Chondrocyte (in vitro differentiated cells): ENCODE measurements around the gene RBFA. TPM values are rescaled to one million over a fixed set of nuclear protein-coding genes. Genes with fewer than 3 reads are reported as not detected.

Source experiments
- DNase-seq: peaks from one replicate; pipeline ENCODE4 v3.0.0; 2021; ENCODE audit warnings: mixed read lengths, low spot score
- H3K27ac Mint-ChIP-seq: one replicate; pipeline ENCODE4 v1.8.0; 2021; ENCODE audit warnings: mild to moderate bottlenecking, moderate library complexity, mixed read lengths; ENCODE audit not compliant: unreplicated experiment
- H3K27me3 Mint-ChIP-seq: 2 replicates; pipeline ENCODE4 v1.8.0; 2021; ENCODE audit warnings: low read depth, mixed read lengths
- H3K36me3 Mint-ChIP-seq: 2 replicates; pipeline ENCODE4 v1.8.0; 2021; ENCODE audit warnings: low read depth, mixed read lengths
- H3K4me1 Mint-ChIP-seq: 2 replicates; pipeline ENCODE4 v1.8.0; 2021; ENCODE audit warnings: low read depth, mild to moderate bottlenecking, mixed read lengths
- H3K4me3 Mint-ChIP-seq: one replicate; pipeline ENCODE4 v1.8.0; 2021; ENCODE audit warnings: mild to moderate bottlenecking, moderate library complexity, mixed read lengths; ENCODE audit not compliant: unreplicated experiment
- H3K9me3 Mint-ChIP-seq: 2 replicates; pipeline ENCODE4 v1.8.0; 2021; ENCODE audit warnings: low read depth, mixed read lengths
- total RNA-seq: library from RNA; stranded (reverse); gene quantifications from 3 replicates; pipeline ENCODE4 v1.2.1, GENCODE V29; 2021
- TF ChIP-seq, protein P1 (sequence below): fragments of 200-600 bp; sonication (generic); IDR thresholded peaks from 2 replicates; pipeline ENCODE4 v1.5.0; 2021; ENCODE audit warnings: antibody characterized with exemption, mild to moderate bottlenecking, moderate library complexity

Gene RBFA
- total RNA-seq, 1 donor from 2014 or later, result 26.8 TPM

DNA sequence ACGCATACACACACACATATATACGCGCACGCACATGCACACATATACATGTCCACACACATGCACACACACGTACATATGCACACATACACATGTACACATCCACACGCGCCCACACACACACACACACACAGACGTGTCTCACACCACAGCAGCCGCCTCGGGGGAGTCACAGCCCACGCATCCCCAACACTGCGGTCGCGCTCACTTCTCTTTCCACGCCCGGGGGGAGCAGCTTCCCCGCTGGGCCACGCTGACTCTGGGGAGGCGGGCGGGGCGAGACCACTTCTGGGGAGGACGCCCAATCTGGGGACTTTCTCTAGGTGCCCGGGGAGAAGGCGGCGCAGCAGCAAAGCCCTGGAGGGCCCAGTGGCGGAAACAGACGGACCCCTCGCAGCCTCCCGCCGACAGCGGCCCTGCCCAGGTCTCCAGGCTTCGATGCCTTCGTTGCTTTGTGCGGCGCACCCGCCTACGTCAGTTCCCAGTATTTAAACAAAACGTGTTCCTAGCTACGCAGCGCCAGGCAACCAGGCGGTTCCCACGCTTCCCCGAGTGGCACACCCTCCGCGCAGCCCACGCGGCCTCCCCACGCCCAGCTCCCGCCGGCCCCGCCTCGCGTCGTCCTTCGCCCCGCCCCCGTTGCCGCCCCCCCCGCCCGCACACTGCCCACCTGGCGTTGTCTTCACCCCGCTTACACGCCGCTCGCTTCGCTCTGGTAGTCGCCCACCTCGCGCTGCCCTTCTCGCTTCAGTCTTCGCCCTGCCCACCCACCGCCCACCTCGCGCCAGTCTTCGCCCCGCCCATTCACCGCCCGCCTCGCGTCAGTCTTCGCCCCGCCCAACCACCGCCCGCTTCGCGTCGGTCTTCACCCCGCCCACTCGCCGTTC, 810 bp upstream of the RBFA start:
- Mint-ChIP-seq H3K27me3 (no peaks in the 10 kb centered on the region), H3K36me3 (peaks cover 4% of the 10 kb centered on the region), H3K4me3 (peak overlapping the region; percentile 97), H3K4me1 (peaks cover 28% of the 10 kb centered on the region), H3K27ac (peak overlapping the region; percentile 97), H3K9me3 (no peaks in the 10 kb centered on the region)
- TF ChIP-seq, protein P1, sequence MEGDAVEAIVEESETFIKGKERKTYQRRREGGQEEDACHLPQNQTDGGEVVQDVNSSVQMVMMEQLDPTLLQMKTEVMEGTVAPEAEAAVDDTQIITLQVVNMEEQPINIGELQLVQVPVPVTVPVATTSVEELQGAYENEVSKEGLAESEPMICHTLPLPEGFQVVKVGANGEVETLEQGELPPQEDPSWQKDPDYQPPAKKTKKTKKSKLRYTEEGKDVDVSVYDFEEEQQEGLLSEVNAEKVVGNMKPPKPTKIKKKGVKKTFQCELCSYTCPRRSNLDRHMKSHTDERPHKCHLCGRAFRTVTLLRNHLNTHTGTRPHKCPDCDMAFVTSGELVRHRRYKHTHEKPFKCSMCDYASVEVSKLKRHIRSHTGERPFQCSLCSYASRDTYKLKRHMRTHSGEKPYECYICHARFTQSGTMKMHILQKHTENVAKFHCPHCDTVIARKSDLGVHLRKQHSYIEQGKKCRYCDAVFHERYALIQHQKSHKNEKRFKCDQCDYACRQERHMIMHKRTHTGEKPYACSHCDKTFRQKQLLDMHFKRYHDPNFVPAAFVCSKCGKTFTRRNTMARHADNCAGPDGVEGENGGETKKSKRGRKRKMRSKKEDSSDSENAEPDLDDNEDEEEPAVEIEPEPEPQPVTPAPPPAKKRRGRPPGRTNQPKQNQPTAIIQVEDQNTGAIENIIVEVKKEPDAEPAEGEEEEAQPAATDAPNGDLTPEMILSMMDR, result no peak
- peak; percentile 100 for DNase-seq

GRCh38 chr18:80034852-80035406, 695 bp downstream of the RBFA start:
- TF ChIP-seq, protein P1, result no peak
- no peaks in the 10 kb centered on the region for H3K27me3 Mint-ChIP-seq

DNA sequence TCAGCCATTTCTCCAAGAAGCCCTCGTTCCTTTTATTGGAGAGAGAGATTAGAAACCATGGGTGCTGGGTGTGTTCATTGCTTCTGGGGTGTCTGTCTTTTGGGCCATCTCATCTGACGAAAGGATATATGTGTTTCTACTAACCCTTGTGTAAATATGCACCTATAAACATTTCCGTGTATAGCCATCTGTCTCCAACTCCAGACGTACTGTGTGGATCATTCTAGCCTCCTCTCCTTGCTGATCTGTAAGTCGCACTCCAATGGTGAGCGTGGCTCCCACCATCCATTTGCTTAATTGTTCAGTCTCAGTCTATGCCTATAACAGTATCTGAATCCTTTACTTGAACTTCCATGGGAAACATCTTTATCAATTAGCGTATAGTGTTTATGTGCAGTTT, 1.8 kb downstream of the RBFA start:
- Mint-ChIP-seq H3K4me1 (peaks cover 28% of the 10 kb centered on the region), H3K27ac (no peak overlapping the region), H3K27me3 (no peaks in the 10 kb centered on the region), H3K4me3 (no peak overlapping the region), H3K9me3 (no peaks in the 10 kb centered on the region), H3K36me3 (peaks cover 5% of the 10 kb centered on the region)
- TF ChIP-seq, protein P1, result no peak
- DNase-seq, result no peak

More at GRCh38 chr18:80034852-80035406, 695 bp downstream of the RBFA start:
- H3K27ac Mint-ChIP-seq, result peak overlapping the region; percentile 97
- peaks cover 28% of the 10 kb centered on the region for H3K4me1 Mint-ChIP-seq
- peaks cover 4% of the 10 kb centered on the region for H3K36me3 Mint-ChIP-seq
- H3K9me3 Mint-ChIP-seq, result no peaks in the 10 kb centered on the region
- peak overlapping the region; percentile 97 for H3K4me3 Mint-ChIP-seq
- DNase-seq, result no peak

DNA sequence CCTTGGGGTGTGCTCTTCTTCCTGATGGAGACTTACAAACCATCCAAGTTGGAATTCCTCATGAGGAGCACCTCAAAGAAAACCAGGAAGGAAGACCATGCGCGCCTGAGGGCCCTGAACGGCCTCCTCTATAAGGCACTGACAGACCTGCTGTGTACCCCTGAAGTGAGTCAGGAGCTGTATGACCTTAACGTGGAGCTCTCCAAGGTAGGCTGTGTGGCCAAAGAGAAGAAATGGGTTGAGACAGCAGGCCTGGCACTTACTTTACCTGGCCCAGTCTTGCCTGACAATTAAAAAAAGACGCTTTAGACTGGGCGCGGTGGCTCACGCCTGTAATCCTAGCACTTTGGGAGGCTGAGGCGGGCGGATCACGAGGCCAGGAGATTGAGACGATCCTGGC, 3.1 kb downstream of the RBFA start:
- Mint-ChIP-seq H3K4me3 (no peak overlapping the region), H3K4me1 (peaks cover 28% of the 10 kb centered on the region), H3K27ac (no peak overlapping the region), H3K9me3 (no peaks in the 10 kb centered on the region), H3K36me3 (peaks cover 8% of the 10 kb centered on the region), H3K27me3 (no peaks in the 10 kb centered on the region)
- DNase-seq, result no peak
- TF ChIP-seq, protein P1, result no peak

DNA sequence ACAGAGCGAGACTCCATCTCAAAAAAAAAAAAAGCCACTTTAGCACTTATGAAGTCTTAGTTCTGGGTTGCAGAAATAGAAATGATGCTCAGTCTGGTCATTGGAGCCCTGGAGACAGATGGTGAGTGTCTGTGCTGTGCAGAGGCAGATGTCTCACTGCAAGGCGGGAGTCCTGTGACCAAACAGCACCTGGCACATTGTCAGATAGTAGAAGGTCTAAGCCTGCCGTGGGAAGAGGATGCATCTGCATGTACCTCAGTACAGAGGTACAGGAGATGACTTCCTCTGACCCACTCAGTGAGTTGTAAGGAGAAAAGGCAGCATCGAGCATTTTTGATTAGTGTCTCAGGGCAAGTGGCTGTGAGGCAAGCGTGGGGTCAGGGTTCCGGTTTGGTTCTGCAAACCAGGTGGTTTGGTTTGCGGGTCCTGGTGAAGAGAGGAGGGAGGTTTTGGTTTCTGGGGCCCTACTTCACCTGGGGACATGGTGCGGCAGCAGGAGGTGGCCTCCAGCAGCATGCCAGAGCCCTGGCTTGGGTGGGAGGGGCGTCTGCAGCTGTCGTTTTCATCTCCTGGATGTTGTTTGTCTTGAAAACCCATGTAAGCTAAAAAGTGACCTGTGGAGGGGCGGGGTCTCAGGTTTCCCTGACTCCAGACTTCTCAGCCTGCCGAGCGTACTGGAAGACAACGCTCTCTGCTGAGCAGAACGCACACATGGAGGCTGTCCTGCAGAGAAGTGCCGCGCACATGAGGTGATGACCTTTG, 3.8 kb downstream of the RBFA start:
- no peaks in the 10 kb centered on the region for H3K27me3 Mint-ChIP-seq
- DNase-seq, result no peak
- H3K27ac Mint-ChIP-seq, result no peak overlapping the region
- H3K9me3 Mint-ChIP-seq, result no peaks in the 10 kb centered on the region
- H3K4me3 Mint-ChIP-seq, result no peak overlapping the region
- peaks cover 11% of the 10 kb centered on the region for H3K36me3 Mint-ChIP-seq
- TF ChIP-seq, protein P1, result no peak
- H3K4me1 Mint-ChIP-seq, result peaks cover 22% of the 10 kb centered on the region
